Astrocyte of the spinal cord (primary cell): ENCODE data around the gene OR2V1.
A peak's percentile ranks its signal among the peaks of the same experiment; 100 is the strongest.
"Not testable (repeated sequence)": the region's sequence is repeated elsewhere in the genome, so short reads cannot be mapped to it uniquely, and the experiment has no call there.

ENCODE experiments used
- DNase-seq: peaks from one replicate; pipeline ENCODE4 v3.0.0; 2011; ENCODE audit warnings: low read depth, low spot score
- H3K4me3 ChIP-seq: 2 replicates; pipeline ENCODE4 v1.5.1; 2011; ENCODE audit warnings: low read depth, mild to moderate bottlenecking, low read length, moderate library complexity
- CTCF ChIP-seq: IDR thresholded peaks from 2 replicates; pipeline ENCODE4 v1.5.1; 2012; ENCODE audit warnings: low read depth, mild to moderate bottlenecking, low read length, inconsistent platforms
- in situ Hi-C: cut with HindIII; loops from 2 replicates; pipeline ENCODE4 v1.10.0; 2017; ENCODE audit warnings: low sequenced_read_pairs

The OR2V1 gene

GRCh38 chr5:181130832-181131496 is at the start of gene OR2V1:
Gene OR2V1 (minus strand): TSS chr5:181131169. CDS start chr5:181125304, 5,865 bp downstream.
- DNase-seq = no peak
- no peak within 1 kb of the TSS for H3K4me3 ChIP-seq
- TF ChIP-seq CTCF = no peak
- in situ Hi-C loops = no loop called here

GRCh38 chr5:181177559-181177958 is 46.6 kb upstream of the OR2V1 start:
- DNase-seq, in situ Hi-C loops, H3K4me3 ChIP-seq: not testable (repeated sequence)

- H3K4me3 ChIP-seq = no peak overlapping the region
- DNase-seq = no peak
- TF ChIP-seq CTCF = no peak
- in situ Hi-C loops = no loop called here
Observed at GRCh38 chr5:181176254-181176952, 45.4 kb upstream of the OR2V1 start.

- no peak for TF ChIP-seq CTCF
- peak overlapping the region; percentile 14 for H3K4me3 ChIP-seq
- DNase-seq = peak; percentile 67
- in situ Hi-C loops = no loop called here
Observed at GRCh38 chr5:181173420-181174342, 42.7 kb upstream of the OR2V1 start.

GRCh38 chr5:181173027-181173419 is 42.1 kb upstream of the OR2V1 start:
- no peak for TF ChIP-seq CTCF
- no peak for DNase-seq
- H3K4me3 ChIP-seq = peak overlapping the region; percentile 14
- in situ Hi-C loops = no loop called here

- TF ChIP-seq CTCF = no peak
- no peak overlapping the region for H3K4me3 ChIP-seq
- in situ Hi-C loops = no loop called here
- DNase-seq = no peak
Observed at GRCh38 chr5:181171782-181172181, 40.8 kb upstream of the OR2V1 start.
